Esophagus mucosa (tissue), 1 donor: ENCODE measurements around the gene MNT. TPM values are rescaled to one million over a fixed set of nuclear protein-coding genes. Genes with fewer than 3 reads are reported as not detected.

Source experiments
- ATAC-seq: fragments of 200-7000 bp; cut with Tn5 transposase; one replicate; pipeline ENCODE4 v1.9.1; 2020
- total RNA-seq: library from RNA; stranded (reverse); gene quantifications from one replicate; pipeline ENCODE4 v1.2.4, GENCODE V29; 2023
- donor health status: DM: yes; HTN: yes; CAD: no.

The MNT gene
- total RNA-seq, 1 donor from 2014 or later, result 28.6 TPM

DNA sequence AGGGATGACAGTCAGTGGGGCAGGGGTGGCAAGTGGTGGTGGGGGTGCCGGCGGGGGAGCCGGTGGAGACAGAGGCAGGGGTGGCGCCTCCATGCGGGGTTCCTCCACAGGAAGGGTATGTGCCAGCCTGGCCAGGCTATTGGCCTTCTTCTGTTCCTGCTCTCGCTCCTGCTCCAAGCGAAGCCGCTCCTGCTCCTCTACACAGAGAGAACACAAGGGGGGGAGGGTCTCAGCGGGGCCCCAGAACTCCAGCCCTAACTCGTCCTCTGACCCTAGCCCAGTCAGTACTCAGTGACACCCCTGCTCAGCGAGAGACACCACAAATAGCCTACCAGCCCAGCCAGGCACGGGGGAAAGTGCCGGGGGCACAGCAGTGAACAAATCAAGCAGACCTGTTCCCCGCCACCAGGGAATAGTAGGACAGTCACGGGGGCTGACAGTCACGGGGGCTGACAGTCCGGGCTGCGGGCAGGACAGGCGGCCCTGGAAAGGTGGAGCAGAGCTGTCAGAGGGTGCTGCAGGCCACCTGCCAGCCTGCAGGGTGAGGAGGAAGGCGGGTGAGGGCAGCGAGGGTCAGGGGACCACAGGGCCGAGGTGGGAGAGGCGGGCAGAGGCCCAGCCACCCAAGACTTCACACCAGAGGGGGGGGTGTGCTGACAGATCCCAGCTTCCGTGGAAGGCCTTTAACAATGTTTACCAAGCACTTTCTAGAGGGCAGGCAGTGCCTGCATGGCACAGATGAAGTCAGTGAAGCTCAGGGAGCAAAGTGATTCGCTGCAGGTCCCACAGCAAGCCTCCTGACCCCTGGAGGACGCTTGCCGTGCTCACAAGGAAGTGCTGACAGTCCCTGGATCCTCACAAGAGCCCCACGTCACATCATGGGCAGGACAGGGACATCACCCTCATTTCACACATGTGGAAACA is 5.3 kb downstream of the MNT start:
- no peak for ATAC-seq

DNA sequence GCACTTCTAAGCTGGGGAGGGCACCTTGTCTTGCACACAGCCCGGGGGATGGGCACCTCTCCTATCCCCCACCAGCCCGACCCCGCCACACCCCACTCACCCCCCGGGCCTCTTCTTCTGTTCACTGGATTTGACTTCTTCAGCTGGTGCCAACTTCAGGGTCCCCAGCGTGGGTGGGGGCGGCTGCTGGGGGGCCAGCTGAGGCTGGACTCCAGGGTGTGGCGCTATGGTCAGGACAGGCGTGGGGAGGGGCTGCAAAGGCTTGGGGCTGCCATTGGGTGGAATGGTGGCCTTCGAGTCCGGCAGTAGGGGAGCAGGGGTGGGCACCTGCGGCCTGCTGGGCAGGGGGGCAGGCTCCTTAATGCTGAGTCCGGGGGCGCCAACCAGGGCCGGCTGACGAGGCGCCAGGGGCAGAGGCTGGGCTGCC is 6.1 kb downstream of the MNT start:
- no peak for ATAC-seq

DNA sequence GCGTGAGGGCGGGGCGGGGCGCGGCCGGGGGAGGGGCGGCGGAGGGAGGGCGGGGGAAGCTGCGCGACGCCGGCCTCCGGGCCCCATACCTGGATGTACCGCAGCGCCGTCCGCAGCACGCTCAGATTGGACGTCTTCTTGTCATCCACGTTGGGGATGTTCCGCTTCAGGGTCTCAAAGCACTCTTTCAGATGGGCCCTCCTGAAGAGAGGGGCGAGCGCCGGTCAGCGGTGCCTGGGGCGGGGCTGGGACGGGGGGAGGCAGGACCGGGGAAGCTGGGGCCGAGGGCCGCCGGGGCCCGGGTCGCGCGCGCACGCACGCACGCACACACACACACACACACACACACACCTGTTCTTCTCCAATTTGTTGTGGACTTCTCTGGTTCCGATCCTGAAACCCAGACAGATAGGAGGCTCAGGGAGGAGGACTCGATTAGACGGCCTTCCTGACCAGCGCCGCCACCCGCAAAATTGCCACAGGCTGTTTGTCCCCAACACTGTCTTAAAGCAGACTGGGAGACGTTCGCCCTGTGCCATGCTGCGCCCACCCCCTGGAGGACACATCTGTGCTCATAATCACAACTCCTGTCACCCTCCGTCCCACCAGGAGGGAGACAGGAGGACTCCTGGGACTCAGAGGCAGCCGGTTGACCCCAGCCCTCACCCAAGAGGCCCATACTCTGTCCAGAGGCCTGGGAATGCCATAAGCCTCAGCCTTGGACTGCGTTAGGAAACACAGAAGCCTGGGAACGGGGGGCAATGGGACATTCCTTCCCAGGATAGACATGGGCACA is 6.7 kb downstream of the MNT start:
- ATAC-seq, result no peak

DNA sequence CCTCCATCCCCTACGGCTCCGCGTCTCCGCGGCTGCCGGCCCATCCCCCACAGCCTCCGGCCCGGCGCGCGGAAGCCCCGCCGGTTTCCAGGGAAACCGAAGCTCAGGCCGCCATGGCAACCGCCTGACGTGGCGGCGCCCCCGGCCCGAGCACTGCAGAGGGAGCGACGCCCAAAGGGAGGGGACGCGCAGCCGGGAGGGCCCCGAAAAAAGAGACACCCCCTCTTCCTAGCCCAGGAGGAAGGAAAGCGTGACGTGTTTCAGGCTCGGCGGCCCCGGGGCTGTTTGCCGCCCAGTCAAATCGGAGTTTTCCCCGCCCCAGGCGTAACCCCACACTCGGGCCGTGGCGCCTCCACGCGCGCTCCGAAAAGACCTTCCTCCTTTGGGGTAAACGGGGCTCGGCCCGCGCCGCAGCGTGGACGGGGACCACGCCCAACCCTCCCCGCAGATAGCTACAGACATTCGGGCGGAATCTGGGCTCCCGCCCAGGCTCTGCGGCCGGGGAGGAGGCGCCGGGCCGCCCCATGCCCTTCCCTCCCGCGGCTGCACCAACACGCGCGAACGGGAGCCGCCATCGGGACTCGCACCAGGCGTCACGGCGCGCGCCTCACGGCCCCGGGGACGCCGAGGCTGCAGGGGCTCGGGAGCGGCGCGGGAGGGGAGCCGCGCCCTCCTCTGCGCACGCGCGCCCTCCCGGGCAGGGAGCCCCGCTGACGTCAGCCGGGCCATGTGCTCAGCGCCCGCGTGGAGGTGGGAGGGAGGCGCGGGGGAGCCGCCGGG is 7.5 kb downstream of the MNT start:
- peak; percentile 62 for ATAC-seq

DNA sequence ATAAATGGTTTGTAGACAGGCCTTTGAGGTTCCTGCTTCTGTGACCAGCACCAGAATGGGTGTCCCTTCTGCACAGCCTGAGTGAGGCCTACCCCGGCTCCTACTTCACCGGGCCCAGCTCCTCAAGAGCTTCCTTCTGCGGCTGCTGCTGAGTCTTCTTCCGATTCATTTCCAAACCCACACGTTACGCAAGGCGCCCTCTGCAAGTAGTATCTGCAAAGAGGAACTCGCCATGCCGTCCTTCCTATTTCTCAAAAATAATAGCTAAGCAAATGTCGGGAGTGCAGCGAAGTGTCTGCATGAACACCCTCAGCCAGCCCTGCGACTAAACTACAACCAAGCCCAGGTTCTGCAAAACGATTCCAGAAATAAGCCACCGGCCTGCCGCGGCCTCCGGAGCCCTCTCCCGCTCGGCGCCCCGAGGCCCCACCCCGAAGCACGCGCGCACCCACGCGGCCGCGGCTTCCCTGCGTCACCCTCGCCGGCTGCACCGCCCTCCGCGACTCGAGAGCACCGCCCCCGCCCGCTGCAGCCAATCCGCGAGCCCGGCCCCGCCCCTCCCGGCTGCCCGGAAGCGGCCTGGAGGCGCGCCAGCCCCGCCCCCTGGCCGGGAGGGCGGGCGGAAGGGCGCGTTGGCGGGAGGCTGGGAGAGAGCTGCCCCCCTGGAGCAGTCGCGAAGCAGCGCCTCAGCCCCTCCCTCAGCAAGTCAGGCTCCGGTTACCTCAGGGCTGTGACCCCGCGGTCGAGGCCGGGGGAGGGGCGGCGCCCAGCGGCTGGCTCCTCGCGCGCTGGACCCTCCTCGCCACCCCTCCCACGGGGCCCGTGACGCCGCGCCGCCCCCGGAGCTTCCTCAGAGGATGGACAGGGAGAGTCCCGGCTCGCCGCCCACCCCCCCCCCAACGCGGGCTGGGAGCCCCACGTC is 8.3 kb downstream of the MNT start:
- ATAC-seq, result peak; percentile 64

DNA sequence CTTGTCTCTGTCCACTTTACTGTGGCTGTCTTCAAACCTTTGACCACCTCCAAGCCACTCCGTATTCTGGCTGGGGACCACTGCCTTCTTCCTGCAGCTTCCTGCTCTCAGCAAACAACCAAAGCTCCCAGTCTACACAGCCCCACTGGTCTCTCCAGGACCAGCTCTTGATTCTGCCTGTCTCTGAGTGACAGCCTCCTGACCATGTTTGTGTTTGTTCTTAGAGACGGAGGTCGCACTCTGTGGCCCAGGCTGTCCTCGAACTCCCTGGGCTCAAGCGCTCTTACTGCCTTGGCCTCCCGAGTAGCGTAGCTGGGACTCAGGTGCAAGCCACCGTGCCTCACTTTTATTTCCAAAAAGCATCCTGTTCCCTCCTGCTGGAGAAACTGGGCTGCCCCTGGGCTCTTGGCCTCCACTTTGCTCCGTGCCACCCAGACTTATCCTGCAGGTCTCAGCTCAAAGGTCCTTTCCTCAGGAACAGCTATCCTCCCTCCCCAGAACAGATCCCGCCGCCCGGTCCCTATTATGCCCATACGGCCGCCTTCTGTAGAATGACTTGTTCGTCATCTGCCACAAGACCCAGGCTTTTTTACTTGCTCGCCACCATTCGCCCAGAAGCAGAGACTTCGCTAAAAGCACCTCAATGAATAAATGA is 9.1 kb downstream of the MNT start:
- ATAC-seq, result no peak

DNA sequence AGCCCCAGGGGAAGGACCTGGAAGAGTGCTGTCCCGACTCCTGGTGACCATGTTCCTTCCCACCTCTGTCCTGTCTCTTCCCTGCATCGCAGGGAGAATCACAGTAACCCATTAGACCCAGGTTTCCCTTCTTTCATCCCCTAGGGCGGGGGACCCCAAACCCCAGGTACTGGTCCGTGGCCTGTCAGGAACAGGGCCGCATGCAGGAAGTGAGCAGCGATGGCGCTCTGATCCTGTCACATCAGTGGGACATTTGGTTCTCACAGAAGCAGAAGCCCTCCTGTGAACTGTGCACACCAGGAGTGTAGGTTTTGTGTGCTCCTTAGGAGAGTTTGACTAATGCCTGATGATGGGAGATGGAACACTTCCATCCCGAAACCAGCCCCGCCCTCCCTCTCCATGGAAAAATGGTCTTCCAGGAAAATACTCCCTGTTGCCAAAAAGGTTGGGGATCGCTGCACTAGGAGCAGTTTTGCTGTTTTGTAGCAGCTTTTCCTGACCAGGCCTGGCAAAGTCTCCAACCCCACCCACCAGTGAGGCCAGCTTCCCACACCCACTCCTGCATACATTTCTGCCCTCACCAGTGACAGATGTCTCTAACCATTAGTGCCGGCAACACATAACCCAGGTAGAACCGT is 10.5 kb downstream of the MNT start:
- ATAC-seq, result no peak

DNA sequence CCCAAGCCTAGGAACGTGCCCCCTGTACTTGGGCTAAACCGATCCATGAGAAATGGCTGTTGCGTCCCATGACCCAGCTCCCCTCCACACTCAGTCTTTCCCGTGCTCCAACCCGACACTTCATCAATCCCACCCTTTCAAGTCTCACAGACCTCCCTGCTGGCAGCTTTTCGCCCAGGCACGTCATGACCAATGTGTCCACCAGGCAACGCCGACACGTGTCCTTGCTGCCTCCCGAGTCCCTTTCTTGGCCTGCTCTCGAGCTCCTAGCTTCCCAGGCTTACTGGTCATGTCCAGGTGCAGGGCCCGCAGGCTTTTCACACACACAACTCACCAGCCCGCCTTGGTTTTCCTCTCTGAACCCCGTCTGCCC is 12.2 kb downstream of the MNT start:
- no peak for ATAC-seq

DNA sequence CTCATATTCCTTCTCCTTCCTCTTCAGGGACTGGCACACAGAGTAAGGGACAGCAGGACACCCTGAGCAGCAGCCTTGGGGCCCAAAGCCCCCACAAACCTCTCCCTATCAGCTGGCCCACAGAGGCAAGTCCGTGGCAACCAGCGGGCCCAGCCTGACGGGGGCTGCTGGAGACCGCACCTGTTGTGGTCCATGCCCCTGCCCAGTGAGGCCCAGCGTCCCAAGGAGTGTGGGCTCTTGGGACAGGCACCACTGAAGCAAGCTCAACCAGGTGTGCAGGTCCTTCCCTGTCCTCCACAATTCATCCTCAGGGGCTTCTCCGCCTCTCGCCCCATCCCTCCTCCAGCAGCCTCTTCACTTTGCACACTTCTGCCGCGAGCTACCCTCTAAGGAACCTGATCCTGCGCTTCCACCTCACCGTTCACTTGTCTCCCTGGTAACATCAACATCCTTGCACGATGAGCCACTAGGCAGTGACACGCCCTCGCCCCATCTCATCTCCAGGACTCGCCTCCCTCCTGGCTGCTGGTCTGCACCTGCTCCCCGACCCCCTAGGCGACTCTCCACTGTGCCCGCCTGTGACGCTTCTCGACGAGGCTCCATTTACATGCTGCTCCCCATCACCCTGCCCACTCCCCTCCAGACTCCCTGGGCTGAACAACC is 12.7 kb downstream of the MNT start:
- no peak for ATAC-seq

DNA sequence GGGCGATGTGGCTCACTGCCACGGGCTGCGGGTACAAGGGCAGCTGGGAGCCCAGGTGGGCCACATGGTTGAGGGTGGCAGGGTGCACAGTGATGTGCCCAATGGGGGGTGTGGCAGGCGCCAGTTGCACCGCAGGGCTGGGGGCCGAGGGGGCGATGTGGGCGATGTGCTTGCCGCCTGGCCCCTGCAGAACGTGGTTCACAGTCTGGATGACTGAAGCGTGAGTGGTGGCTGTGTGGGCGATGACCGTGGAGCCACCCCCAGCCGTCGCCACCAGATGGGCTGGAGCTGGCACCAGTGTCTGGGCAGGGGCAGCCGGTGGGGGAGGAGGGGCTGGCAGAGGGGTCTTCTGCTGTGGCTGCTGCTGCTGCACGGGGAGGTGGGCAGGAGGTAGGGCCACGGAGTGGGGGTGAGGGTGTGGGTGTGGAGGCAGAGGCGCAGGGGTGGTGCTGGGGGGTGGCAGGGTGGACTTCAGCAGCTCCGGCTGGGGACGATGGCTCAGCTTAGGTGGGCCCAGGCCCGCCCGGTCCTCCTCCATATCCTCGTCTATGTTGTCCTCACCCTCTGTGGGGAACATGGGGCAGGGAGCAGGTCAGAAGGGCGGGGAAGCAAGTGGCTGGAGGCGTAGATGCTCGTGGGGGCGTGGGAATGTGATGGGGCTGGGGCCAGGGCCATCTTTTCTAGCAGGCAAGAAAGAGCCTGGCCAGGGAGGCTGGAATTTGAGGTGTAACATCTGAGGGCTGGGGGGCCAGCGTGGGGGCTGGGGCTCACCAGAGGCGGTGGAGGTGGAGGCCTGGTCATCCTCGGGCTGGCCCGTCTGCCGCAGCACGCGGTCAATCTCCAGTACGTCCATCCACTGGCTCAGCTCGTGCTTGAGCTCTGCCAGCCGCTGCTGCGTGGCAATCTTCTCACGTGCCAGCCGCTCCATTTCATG is 13.5 kb downstream of the MNT start:
- ATAC-seq, result no peak

DNA sequence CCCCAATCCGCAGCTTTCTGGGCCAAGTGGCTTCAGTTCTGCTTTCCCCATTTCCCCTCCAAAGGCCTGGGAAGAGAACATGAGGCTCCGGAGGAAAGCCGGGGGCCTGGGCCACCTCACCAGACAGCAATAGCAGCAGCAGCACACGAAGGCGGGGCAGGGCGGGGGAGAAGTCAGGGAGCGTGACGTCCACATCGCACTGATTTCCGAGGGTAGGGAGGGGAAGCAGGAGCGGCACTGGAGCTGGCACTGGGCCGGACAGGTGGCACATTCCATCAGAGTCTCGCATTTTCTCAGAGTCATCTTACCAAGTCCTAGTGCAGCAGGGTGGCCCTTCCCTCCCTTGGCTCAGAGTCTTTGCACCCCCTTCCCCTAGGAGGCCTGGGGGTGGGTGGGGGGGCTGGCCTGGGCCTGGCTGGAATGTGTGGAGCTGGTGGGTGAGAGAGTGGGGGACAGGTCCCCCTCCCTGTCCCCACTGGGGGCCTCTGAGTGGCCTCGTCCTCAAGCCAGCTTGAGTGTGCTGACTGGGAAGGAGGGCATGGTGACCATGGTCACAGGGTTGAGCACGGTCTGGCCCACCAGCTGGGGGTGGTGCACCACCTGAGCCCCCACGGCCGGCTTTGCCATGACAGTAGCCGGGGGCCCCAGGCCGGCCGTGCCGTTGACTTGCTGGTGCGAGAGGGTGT is 14.3 kb downstream of the MNT start:
- peak; percentile 62 for ATAC-seq

DNA sequence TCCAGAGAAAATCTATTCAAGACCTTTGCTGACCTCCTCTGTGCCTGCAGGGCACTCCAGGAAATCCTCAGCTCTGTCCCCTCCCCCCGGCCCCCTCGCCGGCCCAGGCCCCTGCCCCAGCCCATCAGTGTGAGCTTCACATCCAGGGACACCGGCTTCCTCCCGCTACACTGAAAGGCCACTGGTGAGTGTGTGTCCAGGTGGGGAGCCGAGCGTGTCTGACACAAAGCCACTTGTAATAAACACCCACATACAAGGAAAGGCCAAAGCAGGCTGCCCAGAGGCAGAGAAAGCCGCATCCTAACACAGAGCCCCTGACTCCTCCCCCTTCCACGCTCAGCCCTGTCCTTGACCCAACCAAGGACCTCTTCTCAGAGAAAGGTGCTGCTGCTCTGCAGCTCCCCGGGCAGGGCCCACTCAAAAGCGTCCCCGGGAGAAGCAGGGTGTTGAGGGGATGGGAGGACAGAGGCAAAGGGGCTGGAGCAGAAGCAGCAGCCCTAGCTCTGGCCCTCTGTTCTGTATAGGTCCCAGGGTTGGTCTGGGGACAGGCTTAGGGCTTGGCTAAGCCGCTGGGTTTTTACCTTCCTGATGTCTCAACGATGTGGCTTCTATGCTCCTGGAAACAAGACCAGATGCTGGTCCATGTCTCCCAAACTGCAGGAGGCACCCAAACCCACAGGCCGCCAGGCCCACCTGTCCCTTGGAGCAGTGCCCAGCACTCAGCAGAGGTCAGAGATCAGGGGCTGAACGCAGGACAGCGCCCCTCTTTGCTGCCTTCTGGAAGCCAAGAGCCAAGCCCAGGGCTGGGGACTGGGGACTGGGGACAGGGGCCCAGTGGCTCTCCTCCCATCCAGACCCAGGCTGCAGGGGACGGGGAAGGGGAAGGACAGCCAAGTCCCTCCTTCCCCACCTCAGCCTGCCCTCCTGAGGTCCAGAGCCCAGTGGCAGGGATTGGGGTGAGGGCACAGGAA is 15.3 kb downstream of the MNT start:
- ATAC-seq, result no peak

DNA sequence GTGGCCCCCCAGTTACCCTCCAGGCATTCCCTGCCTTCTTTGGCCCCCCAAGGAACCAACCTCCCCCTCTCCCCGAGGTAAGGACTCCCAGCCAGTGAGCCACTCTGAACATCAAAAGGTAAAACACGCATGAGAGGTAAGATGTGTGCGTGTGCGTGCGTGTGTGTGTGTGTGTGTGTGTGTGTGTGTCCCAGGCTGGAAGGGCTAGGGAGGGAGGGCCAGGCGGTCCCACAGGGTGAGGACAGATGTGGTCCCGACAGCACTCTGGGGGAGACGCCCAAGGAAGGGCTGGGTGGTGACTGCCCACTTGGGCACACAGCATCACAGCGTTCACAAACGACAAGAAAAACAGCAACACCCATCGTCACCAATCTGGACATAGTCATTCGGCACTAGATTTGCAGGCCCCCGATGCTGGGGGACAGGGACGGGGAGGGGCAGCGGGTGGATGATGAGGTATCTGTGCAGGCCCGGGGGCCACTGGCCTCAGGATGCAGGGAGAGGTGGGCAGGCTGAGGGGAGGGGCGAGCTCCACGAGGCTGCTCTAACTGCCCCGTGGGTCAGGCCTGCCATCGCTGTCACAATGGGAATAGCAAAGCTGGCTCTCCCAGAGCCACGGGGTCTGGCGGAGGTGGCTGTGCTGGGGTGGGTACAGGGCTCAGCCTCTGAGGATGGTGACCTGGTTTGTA is 16.3 kb downstream of the MNT start:
- no peak for ATAC-seq

DNA sequence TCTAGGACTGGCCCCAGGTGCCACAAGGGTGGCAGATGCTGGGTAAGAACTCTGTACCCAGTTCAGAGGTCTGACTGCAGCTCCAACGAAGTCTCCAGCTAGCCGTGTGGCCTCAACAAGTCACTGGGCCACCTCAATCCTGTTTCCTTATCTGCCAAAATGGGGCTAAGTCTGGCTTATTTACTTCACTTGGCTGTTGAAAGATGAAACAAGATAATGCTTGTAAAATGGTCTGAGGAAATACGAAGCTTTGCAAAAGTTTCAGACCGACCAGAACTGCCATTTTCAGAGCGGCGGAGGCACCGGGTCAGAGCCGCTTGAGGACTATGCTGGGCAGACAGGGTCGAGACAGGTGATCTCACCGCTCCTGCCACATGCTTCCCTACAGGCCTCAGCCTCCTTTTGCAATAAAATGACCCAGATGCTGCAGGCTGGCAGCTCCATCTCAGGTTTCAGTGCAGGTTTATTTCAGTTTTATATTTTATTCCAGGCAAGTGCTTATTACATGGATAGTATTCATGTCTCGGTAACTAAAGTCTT is 17.2 kb downstream of the MNT start:
- ATAC-seq, result no peak

DNA sequence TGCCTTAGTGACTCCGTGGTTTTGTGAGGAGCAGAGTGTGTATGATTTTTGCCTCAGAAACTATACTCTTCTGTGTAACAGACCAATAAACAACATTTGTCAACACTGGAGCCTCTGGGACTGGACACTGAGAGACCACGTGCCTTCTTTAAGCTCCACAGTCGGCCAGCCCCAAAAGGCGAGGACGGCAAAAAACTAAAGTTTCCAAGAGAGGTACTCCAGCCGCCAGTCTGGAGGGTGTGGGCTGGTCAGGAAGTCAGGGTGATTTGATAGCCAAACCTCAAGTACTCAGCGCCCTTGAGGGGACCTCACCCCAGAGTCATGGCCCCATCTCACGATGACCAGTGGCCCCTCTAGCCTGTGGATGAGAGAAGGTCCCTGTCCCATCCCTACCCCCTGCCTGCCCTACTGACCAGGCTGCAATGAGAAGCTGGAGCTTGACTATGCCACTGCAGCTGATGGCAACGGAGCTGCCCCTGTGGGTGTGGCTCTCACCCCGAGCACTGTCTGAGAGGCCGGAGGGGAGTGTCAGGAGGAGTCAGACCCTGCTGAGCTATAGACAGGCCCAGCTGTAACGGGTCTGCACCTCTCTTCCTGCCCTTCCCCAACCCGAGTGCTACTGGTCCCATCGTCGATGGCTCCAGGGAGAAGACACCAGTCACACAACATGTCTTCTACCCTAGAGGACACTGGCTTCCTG is 19.8 kb downstream of the MNT start:
- no peak for ATAC-seq
